PFSK-1 (cell line): ENCODE results near the gene CSTF1.

Experiments
- FOXP2 ChIP-seq: optimal IDR thresholded peaks from 2 replicates; pipeline ENCODE3; 2011; ENCODE audit warnings: borderline replicate concordance, control low read depth, inconsistent platforms; ENCODE audit not compliant: insufficient read depth; ENCODE audit errors: extremely low read length, extremely low read depth
- POLR2AphosphoS5 ChIP-seq: IDR thresholded peaks from 2 replicates; pipeline ENCODE4 v1.6.1; 2012; ENCODE audit warnings: low read depth, mild to moderate bottlenecking, control low read depth, low read length, moderate library complexity
- REST ChIP-seq, 2 experiments: IDR thresholded peaks; 2 replicates each; pipeline versions ENCODE4 v1.6.1 to v1.8.0; 2011 to 2012; ENCODE audit warnings: low read depth in 2 of 2, low read length in 2 of 2, control low read depth in 1 of 2, inconsistent platforms in 1 of 2, mild to moderate bottlenecking in 1 of 2, moderate library complexity in 1 of 2; ENCODE audit not compliant: insufficient read depth in 1 of 2
- SIN3A ChIP-seq: IDR thresholded peaks from 2 replicates; pipeline ENCODE4 v1.6.1; 2012; ENCODE audit warnings: mild to moderate bottlenecking, low read length, moderate library complexity, borderline replicate concordance; ENCODE audit not compliant: insufficient read depth
- TAF1 ChIP-seq: IDR thresholded peaks from 2 replicates; pipeline ENCODE4 v1.6.1; 2012; ENCODE audit warnings: low read length, control low read depth, borderline replicate concordance; ENCODE audit not compliant: insufficient read depth

The CSTF1 gene

GRCh38 chr20:56447227-56447626 lies 54.8 kb downstream of the CSTF1 start:
- no peak for TF ChIP-seq REST (IDR thresholded peaks at IDR 0.05; ENCODE audit: insufficient read depth in 1 of 2, low read depth in 2 of 2, low read length in 2 of 2)
- TF ChIP-seq FOXP2: no peak
- TF ChIP-seq SIN3A: no peak
- TF ChIP-seq TAF1: no peak
- TF ChIP-seq POLR2AphosphoS5: no peak

DNA sequence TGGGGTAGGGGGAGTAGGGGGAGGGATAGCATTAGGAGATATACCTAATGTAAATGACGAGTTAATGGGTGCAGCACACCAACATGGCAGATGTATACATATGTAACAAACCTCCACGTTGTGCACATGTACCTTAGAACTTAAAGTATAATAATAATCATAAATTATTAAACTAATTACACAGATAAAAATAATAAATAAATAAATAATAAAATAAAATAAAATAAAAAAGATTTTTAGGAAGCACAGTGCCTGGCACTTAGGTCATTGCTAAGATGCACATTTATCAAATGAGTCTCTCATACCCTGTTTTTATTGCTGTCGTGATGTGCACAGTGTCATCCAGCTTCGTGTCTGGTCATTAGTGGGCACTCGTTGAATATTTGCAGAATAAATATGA lies 57.0 kb downstream of the CSTF1 start:
- no peak for TF ChIP-seq TAF1
- TF ChIP-seq REST (IDR thresholded peaks at IDR 0.05; ENCODE audit: insufficient read depth in 1 of 2, low read depth in 2 of 2, low read length in 2 of 2): no peak
- no peak for TF ChIP-seq SIN3A
- TF ChIP-seq POLR2AphosphoS5: no peak
- no peak for TF ChIP-seq FOXP2

- TF ChIP-seq REST (IDR thresholded peaks at IDR 0.05; ENCODE audit: insufficient read depth in 1 of 2, low read depth in 2 of 2, low read length in 2 of 2) (no peak), POLR2AphosphoS5 (no peak), SIN3A (no peak), TAF1 (no peak), FOXP2 (no peak)
Observed at GRCh38 chr20:56451056-56451765, 58.8 kb downstream of the CSTF1 start.

- TF ChIP-seq REST (IDR thresholded peaks at IDR 0.05; ENCODE audit: insufficient read depth in 1 of 2, low read depth in 2 of 2, low read length in 2 of 2) (no peak), SIN3A (no peak), FOXP2 (no peak), TAF1 (no peak), POLR2AphosphoS5 (no peak)
Observed at GRCh38 chr20:56453352-56453751, 60.9 kb downstream of the CSTF1 start.
